ENCODE data around the gene ZBTB16. TPM values are rescaled to one million over a fixed set of nuclear protein-coding genes. Genes with fewer than 3 reads are reported as not detected.

Gene ZBTB16
- total and polyA plus RNA-seq, 2 of the 4 experiments (the other 2 are of a cell fraction), result not detected

- DNase-seq, result no peak
- no peak overlapping the region for H4K91ac ChIP-seq (ENCODE audit: insufficient read depth, low read depth, low read length)
- H2BK120ac ChIP-seq (ENCODE audit: low read depth, low read length), result no peak overlapping the region
- H3K4me3 ChIP-seq (ENCODE audit: insufficient read depth, low read depth, low read length), result no peak overlapping the region
- no peaks in the 10 kb centered on the region for H3K9me1 ChIP-seq (ENCODE audit: insufficient read depth, low read length)
- POLR2A ChIA-PET (ENCODE audit: unreplicated experiment), result no interaction called here
- H3K79me1 ChIP-seq (ENCODE audit: low read depth in 1 of 2, low read length in 2 of 2), result no peaks in the 10 kb centered on the region
- dilution Hi-C loops (cut with HindIII; ENCODE audit: low sequenced_read_pairs, unreplicated experiment) (no loop called here), intact Hi-C loops (cut with micrococcal nuclease) (no loop called here), in situ Hi-C loops (cut with MboI; ENCODE audit: low sequenced_read_pairs) (no loop called here)
- H3K27me3 ChIP-seq (ENCODE audit: control insufficient read depth, insufficient read depth, low read length), result peaks cover 11% of the 10 kb centered on the region
- H4K8ac ChIP-seq (ENCODE audit: low read depth in 2 of 2, low read length in 2 of 2), result no peak overlapping the region
- H3K4ac ChIP-seq (ENCODE audit: low read depth, low read length), result no peak overlapping the region
- no peak overlapping the region for H3K9ac ChIP-seq (ENCODE audit: low read depth, low read length)
- H3K9me3 ChIP-seq (ENCODE audit: control insufficient read depth, insufficient read depth, low read length), result no peaks in the 10 kb centered on the region
- H3K36me3 ChIP-seq (ENCODE audit: control insufficient read depth, insufficient read depth, low read length), result no peaks in the 10 kb centered on the region
- H4K5ac ChIP-seq (ENCODE audit: low read depth, low read length), result no peak overlapping the region
- no peaks in the 10 kb centered on the region for H3K4me1 ChIP-seq (ENCODE audit: control insufficient read depth, insufficient read depth, low read length)
- H2AK9ac ChIP-seq (replicated peaks; ENCODE audit: low read depth, low read length, poor library complexity), result no peak overlapping the region
- no peak overlapping the region for H3K4me2 ChIP-seq (ENCODE audit: low read depth, low read length)
- H2BK20ac ChIP-seq (ENCODE audit: low read depth, low read length), result no peak overlapping the region
- H3K27ac ChIP-seq (ENCODE audit: insufficient read depth, low read length), result no peak overlapping the region
- CTCF ChIA-PET, result interaction anchor here (0.7 kb wide), 1 partner anchor 24 kb away, joined by 3 read pairs; no protein-coding TSS in a partner anchor
- no peak overlapping the region for H2AFZ ChIP-seq (replicated peaks; ENCODE audit: low read length, poor library complexity)
- no peak overlapping the region for H3K56ac ChIP-seq (ENCODE audit: extremely low read depth, insufficient read depth, low read length)
- TF ChIP-seq USF2 (IDR thresholded peaks at IDR 0.05; ENCODE audit: low read depth, low read length) (no peak), POLR2A (IDR thresholded peaks at IDR 0.05; ENCODE audit: low read depth, low read length) (no peak), BHLHE40 (IDR thresholded peaks at IDR 0.05; ENCODE audit: low read depth, low read length) (no peak), MAFK (IDR thresholded peaks at IDR 0.05; ENCODE audit: low read depth, low read length) (no peak), NFE2L2 (IDR thresholded peaks at IDR 0.05; ENCODE audit: low read depth, low read length) (no peak), MXI1 (IDR thresholded peaks at IDR 0.05; ENCODE audit: borderline replicate concordance, low read depth, low read length) (no peak), CTCF (conservative IDR thresholded peaks at IDR 0.05; ENCODE audit: low read depth, low read length) (no peak), FOS (IDR thresholded peaks at IDR 0.05; ENCODE audit: low read depth, low read length) (no peak), CHD1 (IDR thresholded peaks at IDR 0.05; ENCODE audit: low read depth, low read length) (no peak), RCOR1 (IDR thresholded peaks at IDR 0.05; ENCODE audit: insufficient replicate concordance, low read length) (no peak), SMC3 (IDR thresholded peaks at IDR 0.05; ENCODE audit: low read depth, low read length) (no peak)
- no peak overlapping the region for H3K14ac ChIP-seq (replicated peaks; ENCODE audit: low read depth, low read length)
- no peak overlapping the region for H2AK5ac ChIP-seq (ENCODE audit: low read depth, low read length)
- H3K18ac ChIP-seq (ENCODE audit: low read depth, low read length), result no peak overlapping the region
- H2BK5ac ChIP-seq (ENCODE audit: low read depth, low read length, poor library complexity, severe bottlenecking), result no peak overlapping the region
- no TSS peak for BruUV-seq (replicated peaks)
- H2BK15ac ChIP-seq (ENCODE audit: low read depth, low read length), result no peak overlapping the region
- H4K20me1 ChIP-seq (ENCODE audit: insufficient read depth, low read length), result no peaks in the 10 kb centered on the region
- no peak for ATAC-seq (ENCODE audit: low read depth)
- H3K23ac ChIP-seq (ENCODE audit: low read depth, low read length), result no peak overlapping the region
- no CpG with 5 or more reads among the region's 6 CpGs for WGBS, 2 experiments (ENCODE audit: extremely low coverage in 2 of 2, insufficient read length in 1 of 2)
Observed at GRCh38 chr11:114132944-114133394, 73.5 kb downstream of the ZBTB16 start.

Data from IMR-90 (cell line).